ENCODE data around the gene RRAGA.
A peak's percentile ranks its signal among the peaks of the same experiment; 100 is the strongest.

The RRAGA gene, protein sequence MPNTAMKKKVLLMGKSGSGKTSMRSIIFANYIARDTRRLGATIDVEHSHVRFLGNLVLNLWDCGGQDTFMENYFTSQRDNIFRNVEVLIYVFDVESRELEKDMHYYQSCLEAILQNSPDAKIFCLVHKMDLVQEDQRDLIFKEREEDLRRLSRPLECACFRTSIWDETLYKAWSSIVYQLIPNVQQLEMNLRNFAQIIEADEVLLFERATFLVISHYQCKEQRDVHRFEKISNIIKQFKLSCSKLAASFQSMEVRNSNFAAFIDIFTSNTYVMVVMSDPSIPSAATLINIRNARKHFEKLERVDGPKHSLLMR

DNA sequence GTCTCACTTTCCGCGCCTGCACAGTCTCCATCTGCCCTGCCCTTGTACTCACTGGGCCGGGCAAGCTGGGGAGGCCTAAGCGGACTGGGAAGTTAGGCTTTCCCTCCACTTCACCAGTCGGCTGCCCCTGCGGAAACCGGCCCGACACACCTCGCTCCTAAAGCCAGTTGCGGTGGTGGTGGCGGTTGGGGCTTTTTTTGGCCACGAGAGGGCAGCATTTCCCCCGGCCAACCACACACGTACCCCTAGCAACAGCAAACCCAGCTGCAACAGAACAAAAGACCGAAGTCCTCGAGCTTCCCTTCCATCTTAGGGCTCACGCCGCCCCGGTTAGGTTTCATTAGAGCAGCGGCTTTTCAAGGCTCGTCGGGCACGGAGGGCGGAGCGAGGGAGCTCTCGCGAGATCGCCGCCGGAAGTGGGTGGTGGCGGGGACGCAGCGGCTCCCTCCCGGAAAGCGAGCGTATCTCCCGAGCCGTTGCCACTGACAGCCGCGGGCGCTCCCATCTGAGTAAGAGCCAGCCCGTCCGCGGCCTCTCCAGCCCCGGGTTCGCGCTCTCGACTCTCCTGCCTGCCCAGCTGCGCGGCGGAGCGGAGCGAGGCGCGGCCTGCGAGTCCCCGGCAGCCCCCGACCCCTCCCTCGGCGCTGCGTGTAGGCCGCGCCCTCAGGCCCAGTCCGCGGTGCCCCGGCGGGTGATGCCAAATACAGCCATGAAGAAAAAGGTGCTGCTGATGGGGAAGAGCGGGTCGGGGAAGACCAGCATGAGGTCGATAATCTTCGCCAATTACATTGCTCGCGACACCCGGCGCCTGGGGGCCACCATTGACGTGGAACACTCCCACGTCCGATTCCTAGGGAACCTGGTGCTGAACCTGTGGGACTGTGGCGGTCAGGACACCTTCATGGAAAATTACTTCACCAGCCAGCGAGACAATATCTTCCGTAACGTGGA, at the start of gene RRAGA:
RRAGA (plus strand) TSS at position 462 of the 951 bp plus-strand sequence; CDS start at position 695, 233 bp downstream.
- peak; percentile 91 for ATAC-seq
- TF ChIP-seq RARB (CRISPR knock-in tag; IDR thresholded peaks at IDR 0.05) (no peak), TCF4 (CRISPR knock-in tag; IDR thresholded peaks at IDR 0.05; ENCODE audit: borderline replicate concordance) (no peak), ZNF8 (CRISPR knock-in tag; IDR thresholded peaks at IDR 0.05) (no peak), CSDC2 (CRISPR knock-in tag; IDR thresholded peaks at IDR 0.05) (no peak), PPARA (CRISPR knock-in tag; IDR thresholded peaks at IDR 0.05; ENCODE audit: borderline replicate concordance) (no peak), ISL1 (CRISPR knock-in tag; IDR thresholded peaks at IDR 0.05) (no peak), ZFP3 (CRISPR knock-in tag; IDR thresholded peaks at IDR 0.05) (no peak), SNAI2 (CRISPR knock-in tag; IDR thresholded peaks at IDR 0.05) (no peak), ZNF70 (CRISPR knock-in tag; IDR thresholded peaks at IDR 0.05) (no peak), ESRRG (CRISPR knock-in tag; IDR thresholded peaks at IDR 0.05) (no peak), ZC3H10 (CRISPR knock-in tag; IDR thresholded peaks at IDR 0.05) (no peak), BACH2 (CRISPR knock-in tag; IDR thresholded peaks at IDR 0.05; ENCODE audit: borderline replicate concordance) (no peak)
- TF ChIP-seq, protein P1, sequence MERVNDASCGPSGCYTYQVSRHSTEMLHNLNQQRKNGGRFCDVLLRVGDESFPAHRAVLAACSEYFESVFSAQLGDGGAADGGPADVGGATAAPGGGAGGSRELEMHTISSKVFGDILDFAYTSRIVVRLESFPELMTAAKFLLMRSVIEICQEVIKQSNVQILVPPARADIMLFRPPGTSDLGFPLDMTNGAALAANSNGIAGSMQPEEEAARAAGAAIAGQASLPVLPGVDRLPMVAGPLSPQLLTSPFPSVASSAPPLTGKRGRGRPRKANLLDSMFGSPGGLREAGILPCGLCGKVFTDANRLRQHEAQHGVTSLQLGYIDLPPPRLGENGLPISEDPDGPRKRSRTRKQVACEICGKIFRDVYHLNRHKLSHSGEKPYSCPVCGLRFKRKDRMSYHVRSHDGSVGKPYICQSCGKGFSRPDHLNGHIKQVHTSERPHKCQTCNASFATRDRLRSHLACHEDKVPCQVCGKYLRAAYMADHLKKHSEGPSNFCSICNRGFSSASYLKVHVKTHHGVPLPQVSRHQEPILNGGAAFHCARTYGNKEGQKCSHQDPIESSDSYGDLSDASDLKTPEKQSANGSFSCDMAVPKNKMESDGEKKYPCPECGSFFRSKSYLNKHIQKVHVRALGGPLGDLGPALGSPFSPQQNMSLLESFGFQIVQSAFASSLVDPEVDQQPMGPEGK (CRISPR knock-in tag; IDR thresholded peaks at IDR 0.05; ENCODE audit: borderline replicate concordance): no peak
- TF ChIP-seq, protein P2, sequence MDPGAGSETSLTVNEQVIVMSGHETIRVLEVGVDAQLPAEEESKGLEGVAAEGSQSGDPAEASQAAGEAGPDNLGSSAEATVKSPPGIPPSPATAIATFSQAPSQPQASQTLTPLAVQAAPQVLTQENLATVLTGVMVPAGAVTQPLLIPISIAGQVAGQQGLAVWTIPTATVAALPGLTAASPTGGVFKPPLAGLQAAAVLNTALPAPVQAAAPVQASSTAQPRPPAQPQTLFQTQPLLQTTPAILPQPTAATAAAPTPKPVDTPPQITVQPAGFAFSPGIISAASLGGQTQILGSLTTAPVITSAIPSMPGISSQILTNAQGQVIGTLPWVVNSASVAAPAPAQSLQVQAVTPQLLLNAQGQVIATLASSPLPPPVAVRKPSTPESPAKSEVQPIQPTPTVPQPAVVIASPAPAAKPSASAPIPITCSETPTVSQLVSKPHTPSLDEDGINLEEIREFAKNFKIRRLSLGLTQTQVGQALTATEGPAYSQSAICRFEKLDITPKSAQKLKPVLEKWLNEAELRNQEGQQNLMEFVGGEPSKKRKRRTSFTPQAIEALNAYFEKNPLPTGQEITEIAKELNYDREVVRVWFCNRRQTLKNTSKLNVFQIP (CRISPR knock-in tag; IDR thresholded peaks at IDR 0.05; ENCODE audit: borderline replicate concordance, low read depth): no peak

DNA sequence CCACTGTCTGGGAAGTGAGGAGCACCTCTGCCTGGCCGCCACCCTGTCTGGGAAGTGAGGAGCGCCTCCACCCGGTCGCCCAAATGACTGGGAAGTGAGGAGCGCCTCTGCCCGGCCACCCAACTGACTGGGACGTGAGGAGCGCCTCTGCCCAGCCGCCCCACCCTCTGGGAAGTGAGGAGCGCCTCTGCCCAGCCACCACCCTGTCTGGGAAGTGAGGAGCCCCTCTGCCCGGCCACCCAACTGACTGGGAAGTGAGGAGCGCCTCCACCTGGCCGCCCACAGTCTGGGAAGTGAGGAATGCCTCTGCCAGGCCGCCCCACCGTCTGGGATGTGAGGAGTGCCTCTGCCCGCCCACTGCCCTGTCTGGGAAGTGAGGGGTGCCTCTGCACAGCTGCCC, 49.1 kb upstream of the RRAGA start:
- no peak for TF ChIP-seq OSR1 (CRISPR knock-in tag; IDR thresholded peaks at IDR 0.05)
- no peak for TF ChIP-seq TCF4 (CRISPR knock-in tag; IDR thresholded peaks at IDR 0.05; ENCODE audit: borderline replicate concordance)
- TF ChIP-seq, protein P3, sequence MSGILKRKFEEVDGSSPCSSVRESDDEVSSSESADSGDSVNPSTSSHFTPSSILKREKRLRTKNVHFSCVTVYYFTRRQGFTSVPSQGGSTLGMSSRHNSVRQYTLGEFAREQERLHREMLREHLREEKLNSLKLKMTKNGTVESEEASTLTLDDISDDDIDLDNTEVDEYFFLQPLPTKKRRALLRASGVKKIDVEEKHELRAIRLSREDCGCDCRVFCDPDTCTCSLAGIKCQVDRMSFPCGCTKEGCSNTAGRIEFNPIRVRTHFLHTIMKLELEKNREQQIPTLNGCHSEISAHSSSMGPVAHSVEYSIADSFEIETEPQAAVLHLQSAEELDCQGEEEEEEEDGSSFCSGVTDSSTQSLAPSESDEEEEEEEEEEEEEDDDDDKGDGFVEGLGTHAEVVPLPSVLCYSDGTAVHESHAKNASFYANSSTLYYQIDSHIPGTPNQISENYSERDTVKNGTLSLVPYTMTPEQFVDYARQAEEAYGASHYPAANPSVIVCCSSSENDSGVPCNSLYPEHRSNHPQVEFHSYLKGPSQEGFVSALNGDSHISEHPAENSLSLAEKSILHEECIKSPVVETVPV (CRISPR knock-in tag; IDR thresholded peaks at IDR 0.05): no peak
- no peak for TF ChIP-seq BACH2 (CRISPR knock-in tag; IDR thresholded peaks at IDR 0.05; ENCODE audit: borderline replicate concordance)
- no peak for TF ChIP-seq ESRRG (CRISPR knock-in tag; IDR thresholded peaks at IDR 0.05)
- no peak for TF ChIP-seq ZNF565 (CRISPR knock-in tag; conservative IDR thresholded peaks at IDR 0.05; ENCODE audit: low read depth)
- no peak for ATAC-seq

DNA sequence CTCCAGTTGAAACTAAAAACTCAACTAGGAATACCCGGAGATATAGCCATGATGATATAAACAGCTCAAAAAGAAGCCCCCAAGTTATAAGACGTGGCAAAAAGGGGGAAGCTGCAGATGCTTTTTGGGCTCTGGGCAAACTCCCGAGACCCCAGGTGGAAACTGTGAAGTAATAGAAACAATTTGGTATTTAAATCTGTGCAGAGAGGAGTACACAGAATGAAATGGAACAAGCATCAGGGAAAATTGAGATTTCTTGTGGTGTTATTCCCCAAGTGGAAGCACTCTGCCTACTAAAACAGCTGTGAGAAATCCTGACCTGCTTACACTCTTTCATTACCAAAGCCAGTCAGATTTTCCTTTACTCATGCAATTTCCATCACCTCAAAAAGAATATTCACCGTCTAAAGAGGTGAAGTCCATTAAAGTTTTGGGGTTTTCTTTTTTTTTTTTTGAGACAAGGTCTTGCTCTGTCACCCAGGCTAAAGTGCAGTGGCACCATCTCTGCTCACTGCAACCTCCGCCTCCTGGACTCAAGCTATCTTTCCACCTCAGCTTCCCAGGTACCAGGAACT, 39.7 kb upstream of the RRAGA start:
- ATAC-seq: no peak
- TF ChIP-seq ZFP30 (CRISPR knock-in tag; IDR thresholded peaks at IDR 0.05) (no peak), TOX (CRISPR knock-in tag; IDR thresholded peaks at IDR 0.05; ENCODE audit: borderline replicate concordance) (no peak), BACH2 (CRISPR knock-in tag; IDR thresholded peaks at IDR 0.05; ENCODE audit: borderline replicate concordance) (no peak), PPARA (CRISPR knock-in tag; IDR thresholded peaks at IDR 0.05; ENCODE audit: borderline replicate concordance) (no peak), ESRRG (CRISPR knock-in tag; IDR thresholded peaks at IDR 0.05) (no peak), ZNF565 (CRISPR knock-in tag; conservative IDR thresholded peaks at IDR 0.05; ENCODE audit: low read depth) (no peak), ZFP3 (CRISPR knock-in tag; IDR thresholded peaks at IDR 0.05) (no peak), ISL1 (CRISPR knock-in tag; IDR thresholded peaks at IDR 0.05) (no peak)
- TF ChIP-seq, protein P2 (CRISPR knock-in tag; IDR thresholded peaks at IDR 0.05; ENCODE audit: borderline replicate concordance, low read depth): no peak
